Measurements from ENCODE around the gene PLXNC1.

DNA sequence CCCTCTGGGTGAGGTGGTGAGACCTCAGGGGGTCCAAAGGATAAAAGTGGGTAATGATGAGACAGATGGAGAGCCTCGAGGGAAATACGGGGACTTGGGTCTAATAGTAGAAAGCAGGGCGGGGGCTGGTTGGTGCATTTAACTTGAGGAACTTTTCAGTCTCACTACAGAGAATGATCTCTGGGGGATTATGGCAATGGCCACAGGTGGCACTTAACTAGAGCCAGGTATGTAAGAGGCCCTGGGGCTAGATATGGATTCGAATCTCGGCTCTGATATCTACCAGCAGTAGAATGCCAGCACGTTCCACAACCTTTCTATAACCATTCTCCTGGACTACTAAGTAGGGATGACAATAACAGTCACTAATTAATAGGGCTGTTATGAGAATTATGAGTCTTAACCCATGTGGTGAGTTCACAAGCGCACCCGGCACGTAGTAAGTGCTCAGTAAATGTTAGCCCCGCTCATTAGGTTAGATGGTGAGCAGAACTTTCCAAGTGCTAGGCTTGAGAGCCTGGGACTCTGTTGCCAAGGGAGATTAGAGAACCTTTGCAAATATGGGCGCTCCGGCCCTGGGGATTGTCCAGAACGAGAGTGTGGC is 888 bp upstream of the PLXNC1 start:
- TF ChIP-seq, protein P1, sequence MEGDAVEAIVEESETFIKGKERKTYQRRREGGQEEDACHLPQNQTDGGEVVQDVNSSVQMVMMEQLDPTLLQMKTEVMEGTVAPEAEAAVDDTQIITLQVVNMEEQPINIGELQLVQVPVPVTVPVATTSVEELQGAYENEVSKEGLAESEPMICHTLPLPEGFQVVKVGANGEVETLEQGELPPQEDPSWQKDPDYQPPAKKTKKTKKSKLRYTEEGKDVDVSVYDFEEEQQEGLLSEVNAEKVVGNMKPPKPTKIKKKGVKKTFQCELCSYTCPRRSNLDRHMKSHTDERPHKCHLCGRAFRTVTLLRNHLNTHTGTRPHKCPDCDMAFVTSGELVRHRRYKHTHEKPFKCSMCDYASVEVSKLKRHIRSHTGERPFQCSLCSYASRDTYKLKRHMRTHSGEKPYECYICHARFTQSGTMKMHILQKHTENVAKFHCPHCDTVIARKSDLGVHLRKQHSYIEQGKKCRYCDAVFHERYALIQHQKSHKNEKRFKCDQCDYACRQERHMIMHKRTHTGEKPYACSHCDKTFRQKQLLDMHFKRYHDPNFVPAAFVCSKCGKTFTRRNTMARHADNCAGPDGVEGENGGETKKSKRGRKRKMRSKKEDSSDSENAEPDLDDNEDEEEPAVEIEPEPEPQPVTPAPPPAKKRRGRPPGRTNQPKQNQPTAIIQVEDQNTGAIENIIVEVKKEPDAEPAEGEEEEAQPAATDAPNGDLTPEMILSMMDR (conservative IDR thresholded peaks at IDR 0.05; ENCODE audit: low read length) = no peak
- no peak for TF ChIP-seq EZH2phosphoT487 (IDR thresholded peaks at IDR 0.05; ENCODE audit: borderline replicate concordance)

Data from Loucy (cell line).